SH-SY5Y (cell line): ENCODE results near the gene DUT.

Experiments used
- GATA2 ChIP-seq: IDR thresholded peaks from 2 replicates; pipeline ENCODE4 v1.6.1; 2011; ENCODE audit warnings: mild to moderate bottlenecking, low read depth, low read length
- GATA3 ChIP-seq: IDR thresholded peaks from 2 replicates; pipeline ENCODE4 v1.6.1; 2011; ENCODE audit warnings: low read depth, mild to moderate bottlenecking, low read length, moderate library complexity

DNA sequence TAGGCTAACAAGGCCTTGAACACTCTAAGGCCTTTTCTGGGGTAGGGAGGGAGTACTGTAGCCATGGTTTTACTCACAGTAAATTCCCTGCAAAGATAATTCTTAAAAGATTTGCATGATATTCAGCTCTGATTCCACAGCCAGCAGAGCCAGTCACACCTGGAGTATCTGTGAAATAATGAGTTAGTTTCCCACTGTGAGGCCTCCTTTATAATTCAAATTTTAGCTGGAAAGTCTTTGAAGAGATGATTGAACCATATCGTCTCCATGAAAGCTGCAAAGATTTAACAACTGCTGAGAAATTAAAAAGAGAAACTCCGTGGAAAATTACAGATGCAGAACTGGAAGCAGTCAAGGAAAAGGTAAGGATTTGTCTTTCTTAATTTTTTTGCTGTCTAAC is 32.3 kb upstream of the DUT start:
- TF ChIP-seq GATA2 (no peak), GATA3 (no peak)
